Endothelial cell of umbilical vein (primary cell): ENCODE results near the gene UROD. TPM values are rescaled to one million over a fixed set of nuclear protein-coding genes. Genes with fewer than 3 reads are reported as not detected.

Experiments used
- BruUV-seq: library from RNA; stranded (reverse); fragments of 400-500 nt; replicated peaks from 2 replicates; lab custom pipeline; 2021; lab: Mats Ljungman, UMichigan
- CTCF ChIA-PET: fragments of 300-600, 350-600 bp; sonication (Branson Sonifier 250); formaldehyde crosslinking; loops from one replicate; lab custom pipeline; 2021; ENCODE audit warnings: antibody characterized with exemption, inconsistent platforms; lab: Charles Lee
- POLR2A ChIA-PET: fragments of 300-600, 350-600 bp; sonication (Branson Sonifier 250); formaldehyde crosslinking; loops from one replicate; lab custom pipeline; 2021; ENCODE audit warnings: antibody characterized with exemption, inconsistent platforms; lab: Charles Lee
- DNase-seq: peaks from one replicate; pipeline ENCODE4 v3.0.0-alpha.2; 2011; ENCODE audit warnings: low read depth, low spot score
- FAIRE-seq: peaks from 2 replicates; lab custom pipeline; 2011; peaks lifted over from hg19 to GRCh38; lab: Jason Lieb, UNC
- H2AFZ ChIP-seq: 2 replicates; pipeline ENCODE4 v1.6.0; 2012; ENCODE audit warnings: low read depth, low read length, control low read depth, inconsistent platforms
- H3K27ac ChIP-seq: 2 replicates; pipeline ENCODE4 v1.5.1; 2011; ENCODE audit warnings: low read depth, mild to moderate bottlenecking, control low read depth, low read length, moderate library complexity; ENCODE audit not compliant: insufficient read depth
- H3K27me3 ChIP-seq, 2 experiments: 2 replicates each; pipeline versions ENCODE4 v1.6.0 to v1.6.1; 2011; ENCODE audit warnings: low read length in 2 of 2, mixed read lengths in 1 of 2; ENCODE audit not compliant: control insufficient read depth in 2 of 2, insufficient read depth in 2 of 2
- H3K36me3 ChIP-seq, 2 experiments: 2 replicates in 1 of 2; 3 replicates in 1 of 2; pipeline ENCODE4 v1.5.1; 2011; ENCODE audit warnings: low read length in 2 of 2, mild to moderate bottlenecking in 1 of 2, moderate library complexity in 1 of 2; ENCODE audit not compliant: control insufficient read depth in 2 of 2, insufficient read depth in 2 of 2; ENCODE audit errors: extremely low read depth in 1 of 2
- H3K4me1 ChIP-seq: 3 replicates; pipeline ENCODE4 v1.5.1; 2011; ENCODE audit warnings: mild to moderate bottlenecking, low read length; ENCODE audit not compliant: control insufficient read depth, insufficient read depth; ENCODE audit errors: extremely low read depth
- H3K4me2 ChIP-seq: 2 replicates; pipeline ENCODE4 v1.6.1; 2011; ENCODE audit warnings: low read length, control low read depth, mixed read lengths; ENCODE audit not compliant: insufficient read depth
- H3K4me3 ChIP-seq, 3 experiments: fragments of 200-600 bp in 1 of 3; sonication (generic), shearing (Covaris generic) in 1 of 3; replicated peaks in 1 of 3; 2 replicates each; pipeline ENCODE4 v1.5.1; 2011 to 2016; ENCODE audit warnings: control low read depth in 3 of 3, low read length in 3 of 3, mild to moderate bottlenecking in 2 of 3, inconsistent platforms in 1 of 3, low read depth in 1 of 3, moderate library complexity in 1 of 3; ENCODE audit not compliant: insufficient read depth in 1 of 3
- H3K79me2 ChIP-seq: 2 replicates; pipeline ENCODE4 v1.6.0; 2012; ENCODE audit warnings: low read length, inconsistent platforms; ENCODE audit not compliant: control insufficient read depth, insufficient read depth
- H3K9ac ChIP-seq: replicated peaks from 2 replicates; pipeline ENCODE3; 2011; ENCODE audit warnings: low read length, control low read depth; ENCODE audit not compliant: insufficient read depth; ENCODE audit errors: extremely low read depth
- H3K9me1 ChIP-seq: replicated peaks from 3 replicates; pipeline ENCODE4 v1.6.0; 2011; ENCODE audit warnings: mild to moderate bottlenecking, low read length; ENCODE audit not compliant: control insufficient read depth, insufficient read depth; ENCODE audit errors: extremely low read depth
- H3K9me3 ChIP-seq: replicated peaks from 2 replicates; pipeline ENCODE4 v1.5.1; 2012; ENCODE audit warnings: low read length, inconsistent platforms; ENCODE audit not compliant: control insufficient read depth, insufficient read depth
- H4K20me1 ChIP-seq: replicated peaks from 2 replicates; pipeline ENCODE3; 2011; ENCODE audit warnings: mild to moderate bottlenecking, low read length; ENCODE audit not compliant: control insufficient read depth, insufficient read depth; ENCODE audit errors: extremely low read depth
- CTCF ChIP-seq, 2 donors: IDR thresholded peaks; 1 replicate in 1 of 2; 2 replicates in 1 of 2; pipeline ENCODE4 v1.5.1; 2011; ENCODE audit warnings: low read length in 2 of 2, mild to moderate bottlenecking in 2 of 2, moderate library complexity in 2 of 2, control low read depth in 1 of 2, inconsistent platforms in 1 of 2, low read depth in 1 of 2; ENCODE audit not compliant: insufficient read depth in 1 of 2; ENCODE audit errors: extremely low read depth in 1 of 2
- FOS ChIP-seq: IDR thresholded peaks from 2 replicates; pipeline ENCODE4 v1.6.1; 2011; ENCODE audit warnings: mild to moderate bottlenecking, low read length, moderate library complexity, borderline replicate concordance; ENCODE audit not compliant: insufficient read depth
- GATA2 ChIP-seq: IDR thresholded peaks from 2 replicates; pipeline ENCODE4 v1.7.0; 2011; ENCODE audit warnings: low read depth, mild to moderate bottlenecking, moderate library complexity, mixed read lengths, low read length; ENCODE audit not compliant: insufficient read length, insufficient read depth
- JUN ChIP-seq: IDR thresholded peaks from 2 replicates; pipeline ENCODE4 v1.6.1; 2011; ENCODE audit warnings: borderline replicate concordance, low read depth; ENCODE audit not compliant: insufficient read length, insufficient read depth
- MAX ChIP-seq: IDR thresholded peaks from 2 replicates; pipeline ENCODE4 v1.6.1; 2011; ENCODE audit not compliant: insufficient read depth, insufficient read length
- MYC ChIP-seq: IDR thresholded peaks from one replicate; pipeline ENCODE4 v1.6.1; 2011; ENCODE audit warnings: mild to moderate bottlenecking, low read depth, low read length
- POLR2A ChIP-seq: IDR thresholded peaks from 2 replicates; pipeline ENCODE4 v1.6.1; 2012; ENCODE audit warnings: low read depth, mild to moderate bottlenecking, control low read depth, low read length
- POLR2AphosphoS5 ChIP-seq: IDR thresholded peaks from 2 replicates; pipeline ENCODE4 v1.6.1; 2012; ENCODE audit warnings: low read depth, mild to moderate bottlenecking, control low read depth, low read length, moderate library complexity; ENCODE audit not compliant: insufficient read depth
- dilution Hi-C: fragments of 300-500 bp; cut with MboI; formaldehyde crosslinking; loops from one replicate; pipeline ENCODE4 v1.15.0; 2019; ENCODE audit warnings: low sequenced_read_pairs; ENCODE audit not compliant: extremely low pct_ligation_motif_present
- intact Hi-C: fragments of 100-400 bp; cut with micrococcal nuclease; formaldehyde crosslinking; loops from one replicate; pipeline ENCODE4 v1.10.0; 2022
- polyA plus RNA-seq, 4 experiments: library from polyadenylated mRNA; depleted of rRNA in 3 of 4; stranded (reverse) in 3 of 4; unstranded in 1 of 4; fragments of >200 nt; gene quantifications; 2 replicates each; pipeline versions ENCODE4 v1.2.1 to v1.2.3, GENCODE V29; 2011 to 2012; ENCODE audit warnings: missing spikeins in 1 of 4
- total RNA-seq: library from RNA; stranded (reverse); gene quantifications from 2 replicates; pipeline ENCODE4 v1.2.3, GENCODE V29; 2021

UROD gene
- total and polyA plus RNA-seq, 2 donors (not counting 3 experiments of a cell fraction or from before 2014, with no cell fraction given) = 192 to 636 TPM

- H3K4me2 ChIP-seq = no peak overlapping the region
- no TSS peak for BruUV-seq
- CTCF ChIA-PET = interaction anchor here (1.2 kb wide), 1 partner anchor 71 kb away, joined by 3 read pairs; no protein-coding TSS in a partner anchor
- no peaks in the 10 kb centered on the region for H3K27me3 ChIP-seq
- POLR2A ChIA-PET = no interaction called here
- no peak overlapping the region for H3K9ac ChIP-seq
- FAIRE-seq = no peak
- no peaks in the 10 kb centered on the region for H4K20me1 ChIP-seq
- TF ChIP-seq JUN (no peak), MYC (no peak), FOS (no peak), GATA2 (no peak), POLR2AphosphoS5 (no peak)
- dilution Hi-C loops = no loop called here
- no peak for DNase-seq
- no peak overlapping the region for H3K4me3 ChIP-seq
- no peak overlapping the region for H2AFZ ChIP-seq
- H3K36me3 ChIP-seq = no peaks in the 10 kb centered on the region
- no peak overlapping the region for H3K27ac ChIP-seq
- intact Hi-C loops = no loop called here
- H3K79me2 ChIP-seq = no peaks in the 10 kb centered on the region
- no peaks in the 10 kb centered on the region for H3K9me3 ChIP-seq
- no peaks in the 10 kb centered on the region for H3K4me1 ChIP-seq
- no peaks in the 10 kb centered on the region for H3K9me1 ChIP-seq
These were observed 16.4 kb upstream of the UROD start for GRCh38 chr1:44995467-44996238.

- no peaks in the 10 kb centered on the region for H3K27me3 ChIP-seq
- H3K4me3 ChIP-seq = no peak overlapping the region
- H3K4me1 ChIP-seq = no peaks in the 10 kb centered on the region
- BruUV-seq = no TSS peak
- peaks cover 0 to 22% of the 10 kb centered on the region in 2 experiments for H3K36me3 ChIP-seq
- H3K79me2 ChIP-seq = no peaks in the 10 kb centered on the region
- H4K20me1 ChIP-seq = no peaks in the 10 kb centered on the region
- POLR2A ChIA-PET = no interaction called here
- no peak for DNase-seq
- CTCF ChIA-PET = interaction anchor here (2.6 kb wide), 1 partner anchor 12 kb away, joined by 12 read pairs; the partner anchor contains the start of genes HECTD3 and UROD
- intact Hi-C loops = no loop called here
- FAIRE-seq = no peak
- no peak for TF ChIP-seq GATA2
- TF ChIP-seq CTCF (IDR thresholded peaks at IDR 0.05; ENCODE audit: extremely low read depth in 1 of 2, insufficient read depth in 1 of 2, low read depth in 1 of 2, low read length in 2 of 2) = no peak
- TF ChIP-seq POLR2AphosphoS5 = no peak
- TF ChIP-seq JUN = no peak
- TF ChIP-seq FOS = no peak
- TF ChIP-seq POLR2A = no peak
- TF ChIP-seq MYC = no peak
- TF ChIP-seq MAX = no peak
- H2AFZ ChIP-seq = no peak overlapping the region
- no peak overlapping the region for H3K27ac ChIP-seq
- H3K9me3 ChIP-seq = no peaks in the 10 kb centered on the region
- H3K9me1 ChIP-seq = no peaks in the 10 kb centered on the region
- H3K4me2 ChIP-seq = no peak overlapping the region
- dilution Hi-C loops = no loop called here
- no peak overlapping the region for H3K9ac ChIP-seq
These were observed 12.8 kb upstream of the UROD start for GRCh38 chr1:44999232-44999631.
